CD14-positive monocyte (primary cell): ENCODE measurements around the gene ELN. TPM values are rescaled to one million over a fixed set of nuclear protein-coding genes. Genes with fewer than 3 reads are reported as not detected.

Experiments
- DNase-seq, 3 donors: peaks; one replicate each; pipeline ENCODE4 v3.0.0-alpha.2; 2011 to 2022
- H2AFZ ChIP-seq: 2 replicates; pipeline ENCODE4 v1.6.0; 2012; ENCODE audit warnings: mild to moderate bottlenecking, low read depth, low read length, inconsistent platforms; ENCODE audit not compliant: insufficient read depth, poor library complexity, severe bottlenecking
- H3K27ac ChIP-seq, 2 donors: 1 replicate in 1 of 2; 2 replicates in 1 of 2; pipeline ENCODE4 v1.5.1; 2012 to 2013; ENCODE audit warnings: low read length in 2 of 2, control low read depth in 1 of 2, inconsistent platforms in 1 of 2, low read depth in 1 of 2, mild to moderate bottlenecking in 1 of 2
- H3K27me3 ChIP-seq, 2 donors: one replicate each; pipeline versions ENCODE4 v1.6.0 to v1.6.1; 2011 to 2013; ENCODE audit warnings: low read length in 2 of 2; ENCODE audit not compliant: control insufficient read depth in 2 of 2, insufficient read depth in 2 of 2
- H3K36me3 ChIP-seq, 2 donors: replicated peaks in 1 of 2; 1 replicate in 1 of 2; 2 replicates in 1 of 2; pipeline versions ENCODE4 v1.5.1 to v1.6.1; 2012 to 2013; ENCODE audit warnings: low read length in 2 of 2, control low read depth in 1 of 2, inconsistent platforms in 1 of 2, mild to moderate bottlenecking in 1 of 2; ENCODE audit not compliant: insufficient read depth in 2 of 2, control insufficient read depth in 1 of 2
- H3K4me1 ChIP-seq, 2 donors: 1 replicate in 1 of 2; 2 replicates in 1 of 2; pipeline versions ENCODE4 v1.5.1 to v1.6.1; 2012 to 2013; ENCODE audit warnings: low read length in 2 of 2, control low read depth in 1 of 2, inconsistent platforms in 1 of 2, mild to moderate bottlenecking in 1 of 2, moderate library complexity in 1 of 2; ENCODE audit not compliant: insufficient read depth in 2 of 2, control insufficient read depth in 1 of 2
- H3K4me2 ChIP-seq: replicated peaks from 2 replicates; pipeline ENCODE3; 2012; ENCODE audit warnings: low read length, moderate library complexity, mild to moderate bottlenecking; ENCODE audit not compliant: poor library complexity, severe bottlenecking; ENCODE audit errors: extremely low read depth
- H3K4me3 ChIP-seq, 3 experiments: fragments of 200-600 bp in 1 of 3; sonication (generic) in 1 of 3; replicated peaks in 1 of 3; 1 replicate in 2 of 3; 2 replicates in 1 of 3; pipeline ENCODE4 v1.5.1; 2011 to 2013; ENCODE audit warnings: low read length in 3 of 3, mild to moderate bottlenecking in 3 of 3, control low read depth in 2 of 3, low read depth in 2 of 3, inconsistent platforms in 1 of 3, moderate library complexity in 1 of 3
- H3K79me2 ChIP-seq: 2 replicates; pipeline ENCODE4 v1.6.0; 2012; ENCODE audit warnings: mild to moderate bottlenecking, control low read depth, inconsistent platforms, low read length, moderate library complexity; ENCODE audit not compliant: insufficient read depth
- H3K9ac ChIP-seq: 2 replicates; pipeline ENCODE4 v1.6.0; 2017; ENCODE audit warnings: low read length, mild to moderate bottlenecking; ENCODE audit not compliant: insufficient read depth, poor library complexity, severe bottlenecking
- H3K9me3 ChIP-seq, 2 donors: replicated peaks in 1 of 2; 1 replicate in 1 of 2; 2 replicates in 1 of 2; pipeline versions ENCODE4 v1.5.1 to v1.6.1; 2012 to 2013; ENCODE audit warnings: low read length in 2 of 2, control low read depth in 1 of 2; ENCODE audit not compliant: control insufficient read depth in 1 of 2, insufficient read depth in 1 of 2
- H4K20me1 ChIP-seq: 2 replicates; pipeline ENCODE4 v1.6.0; 2012; ENCODE audit warnings: mild to moderate bottlenecking, low read length, control low read depth, moderate library complexity; ENCODE audit not compliant: insufficient read depth
- H3K27ac Mint-ChIP-seq, 7 donors: one replicate each; pipeline ENCODE4 v1.8.0; 2020; ENCODE audit warnings: mild to moderate bottlenecking in 7 of 7, mixed read lengths in 7 of 7, moderate library complexity in 6 of 7, inconsistent platforms in 2 of 7
- H3K27me3 Mint-ChIP-seq, 3 donors: one replicate each; pipeline ENCODE4 v1.8.0; 2021 to 2022; ENCODE audit warnings: low read depth in 3 of 3, mild to moderate bottlenecking in 3 of 3, mixed read lengths in 3 of 3, moderate library complexity in 3 of 3, inconsistent platforms in 1 of 3
- H3K36me3 Mint-ChIP-seq, 2 donors: one replicate each; pipeline ENCODE4 v1.8.0; 2020; ENCODE audit warnings: mixed read lengths in 2 of 2, inconsistent platforms in 1 of 2, mild to moderate bottlenecking in 1 of 2
- H3K4me1 Mint-ChIP-seq: one replicate; pipeline ENCODE4 v1.8.0; 2020; ENCODE audit warnings: mild to moderate bottlenecking, mixed read lengths
- H3K4me3 Mint-ChIP-seq, 2 donors: one replicate each; pipeline ENCODE4 v1.8.0; 2020; ENCODE audit warnings: mild to moderate bottlenecking in 2 of 2, mixed read lengths in 2 of 2, moderate library complexity in 1 of 2
- H3K9me3 Mint-ChIP-seq, 7 donors: one replicate each; pipeline ENCODE4 v1.8.0; 2020 to 2022; ENCODE audit warnings: mixed read lengths in 7 of 7, mild to moderate bottlenecking in 6 of 7, moderate library complexity in 6 of 7, inconsistent platforms in 2 of 7
- CTCF ChIP-seq: fragments of 200-600 bp; IDR thresholded peaks from one replicate; pipeline ENCODE4 v1.8.0; 2022; ENCODE audit warnings: antibody characterized with exemption, mild to moderate bottlenecking
- WGBS: methylation state at CpG from one replicate; pipeline ENCODE4 v1.1.5; 2013; ENCODE audit warnings: missing lambda C conversion rate; ENCODE audit not compliant: insufficient coverage; 5-methylcytosine and 5-hydroxymethylcytosine counted together
- intact Hi-C, 2 donors: fragments of 100-400 bp; cut with micrococcal nuclease; formaldehyde crosslinking; loops; one replicate each; pipeline versions ENCODE4 v1.15.0 to v1.15.1; 2023
- polyA plus RNA-seq, 3 donors: library from polyadenylated mRNA; depleted of rRNA in 1 of 3; unstranded in 2 of 3; stranded (reverse) in 1 of 3; fragments of 300-500 nt in 2 of 3; fragments of >200 nt in 1 of 3; fragmentation: Illumina TruSeq in 2 of 3; gene quantifications; 1 replicate in 2 of 3; 2 replicates in 1 of 3; pipeline ENCODE4 v1.2.3, GENCODE V29; 2012 to 2021

The ELN gene
- polyA plus RNA-seq, 3 donors, result not detected

- H3K9me3 Mint-ChIP-seq, result peaks cover 0 to 3% (median 0%) of the 10 kb centered on the region in 7 donors
- no peak for TF ChIP-seq CTCF
- Histone ChIP-seq H3K27ac (no peak overlapping the region), H3K4me1 (no peaks in the 10 kb centered on the region), H3K27me3 (no peaks in the 10 kb centered on the region), H3K9me3 (no peaks in the 10 kb centered on the region), H3K79me2 (no peaks in the 10 kb centered on the region), H3K4me3 (no peak overlapping the region), H3K36me3 (peaks cover 62 to 91% of the 10 kb centered on the region in 2 donors), H2AFZ (no peak overlapping the region), H3K4me2 (no peak overlapping the region), H4K20me1 (no peaks in the 10 kb centered on the region), H3K9ac (no peak overlapping the region)
- intact Hi-C loops, result no loop called here
- H3K36me3 Mint-ChIP-seq, result peaks cover 53 to 99% of the 10 kb centered on the region in 2 donors
- H3K27ac Mint-ChIP-seq, result no peak overlapping the region
- H3K27me3 Mint-ChIP-seq, result peaks cover 0 to 8% (median 1%) of the 10 kb centered on the region in 3 donors
- no peaks in the 10 kb centered on the region for H3K4me1 Mint-ChIP-seq
- H3K4me3 Mint-ChIP-seq, result no peak overlapping the region
- WGBS, result 65% methylated on average over 17 of the region's 17 CpGs
- no peak for DNase-seq
These were observed 87.4 kb downstream of the ELN start for GRCh38 chr7:74115326-74115725.

- no peak overlapping the region for H3K4me3 Mint-ChIP-seq
- H3K9me3 Mint-ChIP-seq, result peaks cover 0 to 3% (median 0%) of the 10 kb centered on the region in 7 donors
These were observed 88.4 kb downstream of the ELN start for GRCh38 chr7:74116356-74116755.

More at GRCh38 chr7:74116356-74116755, 88.4 kb downstream of the ELN start:
- Histone ChIP-seq H3K4me3 (no peak overlapping the region), H3K27me3 (no peaks in the 10 kb centered on the region), H3K4me1 (no peaks in the 10 kb centered on the region), H4K20me1 (no peaks in the 10 kb centered on the region), H3K9me3 (no peaks in the 10 kb centered on the region), H3K4me2 (no peak overlapping the region), H2AFZ (no peak overlapping the region), H3K9ac (no peak overlapping the region), H3K36me3 (peaks cover 64 to 91% of the 10 kb centered on the region in 2 donors), H3K27ac (no peak overlapping the region), H3K79me2 (no peaks in the 10 kb centered on the region)
- intact Hi-C loops, result no loop called here
- peak overlapping the region in 1 of 7 donors; percentile 13 for H3K27ac Mint-ChIP-seq
- no peak for DNase-seq
- WGBS, result 16% methylated on average over 7 of the region's 13 CpGs
- H3K4me1 Mint-ChIP-seq, result no peaks in the 10 kb centered on the region
- no peak for TF ChIP-seq CTCF
- peaks cover 53 to 99% of the 10 kb centered on the region in 2 donors for H3K36me3 Mint-ChIP-seq
- peaks cover 0 to 6% (median 3%) of the 10 kb centered on the region in 3 donors for H3K27me3 Mint-ChIP-seq

Other genes starting within 250 kb of the ELN start
- under 1 TPM in 1 of 3 donors, not detected in 2; 0.01 TPM for gene CLDN4, start 197.2 kb upstream of the ELN start, polyA plus RNA-seq
- 1 to 10 TPM; 1.1 to 2.1 (median 1.2) TPM for gene METTL27, start 185.7 kb upstream of the ELN start, polyA plus RNA-seq
- gene TMEM270, start 167.0 kb upstream of the ELN start, polyA plus RNA-seq, result not detected
- gene LIMK1, start 55.6 kb downstream of the ELN start, polyA plus RNA-seq, result 10 to 100 TPM; 12.6 to 30.2 (median 13.9) TPM
- 100 to 1,000 TPM; 162 to 234 (median 206) TPM for gene EIF4H, start 146.2 kb downstream of the ELN start, polyA plus RNA-seq
- 100 to 1,000 TPM; 318 to 355 (median 349) TPM for gene LAT2, start 181.8 kb downstream of the ELN start, polyA plus RNA-seq
- gene RFC2, start 226.2 kb downstream of the ELN start, polyA plus RNA-seq, result 10 to 100 TPM; 12.8 to 42.1 (median 33.5) TPM